DND-41 (cell line): ENCODE data around the gene RFPL1.

Source experiments
- ATAC-seq: fragments of 200-7000 bp; cut with Tn5 transposase; 3 replicates; pipeline ENCODE4 v1.9.1; 2021; ENCODE audit warnings: low read depth; ENCODE audit not compliant: insufficient read depth
- DNase-seq: peaks from one replicate; pipeline ENCODE4 v3.0.0-alpha.2; 2020
- H2AFZ ChIP-seq: 2 replicates; pipeline ENCODE4 v1.6.0; 2012; ENCODE audit warnings: low read depth, low read length
- H3K27ac ChIP-seq: 2 replicates; pipeline ENCODE4 v1.5.1; 2012; ENCODE audit warnings: low read length, inconsistent platforms
- H3K27me3 ChIP-seq: fragments of 200-600 bp; sonication (generic); 2 replicates; pipeline ENCODE4 v1.6.0; 2012; ENCODE audit warnings: low read length, mild to moderate bottlenecking, inconsistent platforms; ENCODE audit not compliant: insufficient read depth, poor library complexity
- H3K36me3 ChIP-seq: 2 replicates; pipeline ENCODE4 v1.5.1; 2012; ENCODE audit warnings: low read length, inconsistent platforms; ENCODE audit not compliant: insufficient read depth
- H3K4me1 ChIP-seq: 2 replicates; pipeline ENCODE4 v1.5.1; 2012; ENCODE audit warnings: mild to moderate bottlenecking, low read length; ENCODE audit not compliant: insufficient read depth
- H3K4me2 ChIP-seq: 2 replicates; pipeline ENCODE4 v1.6.0; 2012; ENCODE audit warnings: mild to moderate bottlenecking, moderate library complexity, low read length, inconsistent platforms; ENCODE audit not compliant: insufficient read depth
- H3K4me3 ChIP-seq, 2 experiments: fragments of 200-600 bp in 1 of 2; shearing (Covaris generic) in 1 of 2; 2 replicates each; pipeline ENCODE4 v1.5.1; 2012 to 2016; ENCODE audit warnings: inconsistent platforms in 2 of 2, low read length in 2 of 2, mild to moderate bottlenecking in 2 of 2, low read depth in 1 of 2, moderate library complexity in 1 of 2
- H3K79me2 ChIP-seq: 2 replicates; pipeline ENCODE4 v1.6.0; 2012; ENCODE audit warnings: low read length, inconsistent platforms; ENCODE audit not compliant: insufficient read depth
- H3K9ac ChIP-seq: 2 replicates; pipeline ENCODE4 v1.6.0; 2012; ENCODE audit warnings: low read depth, mild to moderate bottlenecking, inconsistent platforms, low read length, moderate library complexity
- H3K9me3 ChIP-seq: 2 replicates; pipeline ENCODE4 v1.5.1; 2012; ENCODE audit warnings: low read length, moderate library complexity, mild to moderate bottlenecking, inconsistent platforms; ENCODE audit not compliant: insufficient read depth, severe bottlenecking
- H4K20me1 ChIP-seq: 2 replicates; pipeline ENCODE4 v1.6.0; 2012; ENCODE audit warnings: low read length; ENCODE audit not compliant: insufficient read depth
- CTCF ChIP-seq: IDR thresholded peaks from 2 replicates; pipeline ENCODE4 v1.5.1; 2012; ENCODE audit warnings: borderline replicate concordance, low read length, moderate library complexity, mild to moderate bottlenecking; ENCODE audit not compliant: poor library complexity, severe bottlenecking; ENCODE audit errors: extremely low read depth
- EZH2 ChIP-seq: IDR thresholded peaks from 3 replicates; pipeline ENCODE4 v1.6.1; 2012; ENCODE audit warnings: borderline replicate concordance, low read depth, mild to moderate bottlenecking, moderate library complexity, low read length, inconsistent platforms; ENCODE audit not compliant: severe bottlenecking

Gene RFPL1

GRCh38 chr22:29470159-29470855, 31.9 kb downstream of the RFPL1 start:
- ATAC-seq (peak; percentile 96), DNase-seq (peak; percentile 80)
- TF ChIP-seq EZH2 (no peak), CTCF (peak; percentile 94)
- Histone ChIP-seq H3K4me3 (peak overlapping the region in 1 of 2 experiments; percentile 49; a peak in 2 of 4 replicates), H3K9ac (no peak overlapping the region), H2AFZ (peak overlapping the region; percentile 36; the same call in 1 of the 2 replicates), H3K4me1 (peaks cover 12% of the 10 kb centered on the region), H3K27me3 (peaks cover 20% of the 10 kb centered on the region), H3K4me2 (peak overlapping the region; percentile 69), H3K27ac (no peak overlapping the region), H4K20me1 (no peaks in the 10 kb centered on the region; the same call in 1 of the 2 replicates), H3K36me3 (no peaks in the 10 kb centered on the region), H3K79me2 (no peaks in the 10 kb centered on the region), H3K9me3 (no peaks in the 10 kb centered on the region)

GRCh38 chr22:29473001-29473400, 34.6 kb downstream of the RFPL1 start:
- Histone ChIP-seq H3K36me3 (no peaks in the 10 kb centered on the region), H3K27me3 (peaks cover 18% of the 10 kb centered on the region), H3K9me3 (no peaks in the 10 kb centered on the region), H3K4me3 (no peak overlapping the region), H3K27ac (no peak overlapping the region), H3K4me2 (no peak overlapping the region), H3K4me1 (peaks cover 20% of the 10 kb centered on the region), H2AFZ (no peak overlapping the region), H3K79me2 (no peaks in the 10 kb centered on the region), H4K20me1 (peaks cover 4% of the 10 kb centered on the region; the same call in 1 of the 2 replicates), H3K9ac (no peak overlapping the region)
- TF ChIP-seq EZH2 (no peak), CTCF (no peak)
- DNase-seq (no peak), ATAC-seq (no peak)

GRCh38 chr22:29475550-29475949, 37.2 kb downstream of the RFPL1 start:
- peaks cover 15% of the 10 kb centered on the region for H3K4me1 ChIP-seq
- TF ChIP-seq CTCF (no peak), EZH2 (no peak)
- no peaks in the 10 kb centered on the region for H3K9me3 ChIP-seq
- no peaks in the 10 kb centered on the region for H3K79me2 ChIP-seq
- H3K36me3 ChIP-seq: no peaks in the 10 kb centered on the region
- H3K4me3 ChIP-seq: no peak overlapping the region
- no peak overlapping the region for H3K9ac ChIP-seq
- H3K4me2 ChIP-seq: no peak overlapping the region
- no peak overlapping the region for H3K27ac ChIP-seq
- H4K20me1 ChIP-seq: peaks cover 9% of the 10 kb centered on the region; the same call in 1 of the 2 replicates
- peaks cover 1% of the 10 kb centered on the region for H3K27me3 ChIP-seq
- no peak overlapping the region for H2AFZ ChIP-seq
- DNase-seq (peak; percentile 7), ATAC-seq (no peak)
